OCI-LY3 (cell line): ENCODE data around the gene MRPL4.

ENCODE experiments used
- CTCF ChIP-seq: fragments of 200-600, 300-600 bp; sonication (generic); IDR thresholded peaks from 2 replicates; pipeline ENCODE4 v1.5.1; 2014; ENCODE audit warnings: antibody characterized with exemption, low read length, low read depth
- EZH2phosphoT487 ChIP-seq: fragments of 200-600 bp; shearing (Covaris generic); IDR thresholded peaks from 2 replicates; pipeline ENCODE4 v1.6.1; 2018; ENCODE audit warnings: antibody characterized with exemption, mixed run types, low read depth

GRCh38 chr19:10269333-10270179 is 17.5 kb downstream of the MRPL4 start:
- TF ChIP-seq CTCF: peak; percentile 97
- TF ChIP-seq EZH2phosphoT487: no peak
